ENCODE measurements around the gene LAMA4. TPM values are rescaled to one million over a fixed set of nuclear protein-coding genes. Genes with fewer than 3 reads are reported as not detected.

Gene LAMA4
- total RNA-seq, 1 experiment from 2014 or later = 1.1 TPM

- Mint-ChIP-seq H3K9me3 (no peaks in the 10 kb centered on the region), H3K4me1 (no peaks in the 10 kb centered on the region)
Measured at GRCh38 chr6:112113918-112114317, 140.4 kb downstream of the LAMA4 start.

More at GRCh38 chr6:112113918-112114317, 140.4 kb downstream of the LAMA4 start:
- Histone ChIP-seq H3K79me1 (ENCODE audit: insufficient read depth, low read depth, low read length, poor library complexity, severe bottlenecking) (no peaks in the 10 kb centered on the region), H4K20me1 (ENCODE audit: control insufficient read depth, insufficient read depth, insufficient read length) (no peaks in the 10 kb centered on the region), H2BK12ac (ENCODE audit: insufficient read length, low read depth, low read length) (no peak overlapping the region), H2BK5ac (ENCODE audit: insufficient read length, low read length) (no peak overlapping the region), H3K79me2 (ENCODE audit: insufficient read depth, low read length) (no peaks in the 10 kb centered on the region), H4K8ac (replicated peaks; ENCODE audit: insufficient read length, low read depth, low read length) (no peak overlapping the region), H3K4ac (ENCODE audit: low read depth, low read length) (no peak overlapping the region), H3K56ac (ENCODE audit: insufficient read length, low read depth, low read length) (no peak overlapping the region), H3K23ac (ENCODE audit: insufficient read length, low read depth, low read length) (no peak overlapping the region), H4K5ac (ENCODE audit: insufficient read length, low read depth, low read length) (no peak overlapping the region), H3K18ac (ENCODE audit: insufficient read length, low read depth, low read length) (no peak overlapping the region), H3K4me1 (ENCODE audit: insufficient read depth, low read length) (no peaks in the 10 kb centered on the region), H3K14ac (ENCODE audit: insufficient read depth, low read length) (no peak overlapping the region), H2BK20ac (ENCODE audit: low read depth, low read length, poor library complexity, severe bottlenecking) (no peak overlapping the region), H3K4me2 (ENCODE audit: insufficient read depth, insufficient read length, low read length) (no peak overlapping the region), H2AK5ac (ENCODE audit: insufficient read length, low read length) (no peak overlapping the region), H3K27ac (ENCODE audit: insufficient read length, low read depth, low read length) (no peak overlapping the region), H3K27me3 (ENCODE audit: insufficient read depth, low read length) (no peaks in the 10 kb centered on the region), H3K9me3 (ENCODE audit: control insufficient read depth, low read depth, low read length) (no peaks in the 10 kb centered on the region), H4K91ac (ENCODE audit: insufficient read length, low read depth, low read length) (no peak overlapping the region), H3K23me2 (ENCODE audit: insufficient read length, low read depth, low read length, poor library complexity, severe bottlenecking) (no peaks in the 10 kb centered on the region), H3K9ac (ENCODE audit: extremely low read depth, insufficient read length, low read length) (no peak overlapping the region), H2AFZ (ENCODE audit: low read length) (no peak overlapping the region), H3T11ph (ENCODE audit: low read length) (no peak overlapping the region), H2BK15ac (ENCODE audit: low read depth, low read length) (no peak overlapping the region), H2BK120ac (ENCODE audit: low read depth, low read length, poor library complexity, severe bottlenecking) (no peak overlapping the region)
- TF ChIP-seq CTCF (conservative IDR thresholded peaks at IDR 0.05) = no peak
- Mint-ChIP-seq H3K27ac (no peak overlapping the region), H3K36me3 (ENCODE audit: insufficient read depth in 1 of 3, low read depth in 3 of 3) (no peaks in the 10 kb centered on the region), H3K27me3 (ENCODE audit: low read depth) (no peaks in the 10 kb centered on the region), H3K4me3 (no peak overlapping the region)
- DNase-seq = no peak
